SU-DHL-6 (cell line): ENCODE data around the gene TCAF1.

ENCODE experiments used
- CTCF ChIP-seq: fragments of 200-600 bp; sonication (generic); IDR thresholded peaks from one replicate; pipeline ENCODE4 v1.5.1; 2017; ENCODE audit warnings: antibody characterized with exemption, mild to moderate bottlenecking, low read length, moderate library complexity; ENCODE audit not compliant: insufficient read depth, poor library complexity, severe bottlenecking
- EZH2phosphoT487 ChIP-seq: fragments of 200-600 bp; sonication (generic), shearing (Covaris generic); conservative IDR thresholded peaks from 2 replicates; pipeline ENCODE4 v1.6.1; 2018; ENCODE audit warnings: mild to moderate bottlenecking, antibody characterized with exemption, low read length, moderate library complexity, mixed read lengths

DNA sequence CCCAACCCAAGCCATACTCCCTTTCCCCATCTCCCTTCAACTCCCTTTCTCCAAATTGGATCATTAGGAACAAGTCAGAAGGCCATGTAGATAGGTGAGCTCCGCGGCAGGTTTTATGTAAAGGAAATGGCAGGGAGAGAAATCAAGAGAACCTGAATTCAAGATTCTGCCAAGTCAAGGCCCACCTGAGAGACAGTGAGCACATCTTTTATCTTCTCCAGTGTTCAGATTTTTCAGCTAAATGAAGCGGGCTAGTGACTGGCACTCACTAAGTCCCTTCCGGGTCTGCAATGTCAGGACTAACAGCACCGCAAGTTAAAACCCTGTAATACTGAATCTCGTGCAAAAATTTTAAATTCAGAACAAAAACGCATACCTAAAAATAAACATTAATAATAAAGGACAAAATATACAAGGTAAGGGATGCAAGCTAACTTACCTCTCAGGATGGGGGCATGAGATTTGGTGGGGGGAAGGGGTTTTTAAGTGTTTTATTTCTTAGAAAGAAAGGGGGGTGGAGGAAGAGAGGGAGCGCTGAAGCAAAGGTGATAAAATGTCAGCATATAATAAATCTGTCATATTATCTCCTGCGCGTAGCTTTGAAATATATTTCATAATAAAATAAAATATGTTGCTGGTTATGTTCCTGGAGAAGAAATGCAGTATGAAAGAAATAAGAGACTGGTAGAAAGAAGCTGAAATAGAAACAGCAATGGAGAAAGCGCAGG lies 17.6 kb downstream of the TCAF1 start:
- TF ChIP-seq CTCF, result no peak
- no peak for TF ChIP-seq EZH2phosphoT487
